H1 (cell line): ENCODE results near the gene FRMPD4. TPM values are rescaled to one million over a fixed set of nuclear protein-coding genes. Genes with fewer than 3 reads are reported as not detected.

ENCODE experiments used
- CTCF ChIA-PET: fragments of 300-600 bp; sonication (Branson Sonifier 250); formaldehyde crosslinking; loops from one replicate; lab custom pipeline; 2021; ENCODE audit not compliant: partially characterized antibody; lab: Charles Lee
- POLR2A ChIA-PET: fragments of 300-600 bp; sonication (Branson Sonifier 250); formaldehyde crosslinking; loops from one replicate; lab custom pipeline; 2021; ENCODE audit warnings: inconsistent platforms; ENCODE audit not compliant: partially characterized antibody; lab: Charles Lee
- DNase-seq, 2 experiments: peaks; one replicate each; pipeline versions ENCODE4 v3.0.0 to v3.0.0-alpha.2; 2010 to 2022; ENCODE audit warnings: low spot score in 2 of 2, low read depth in 1 of 2, mixed read lengths in 1 of 2
- FAIRE-seq: peaks from 2 replicates; lab custom pipeline; 2011; peaks lifted over from hg19 to GRCh38; lab: Jason Lieb, UNC
- H2AFZ ChIP-seq: 2 replicates; pipeline ENCODE4 v1.8.1; 2012; ENCODE audit warnings: low read length, inconsistent platforms
- H2AK5ac ChIP-seq: 2 replicates; pipeline ENCODE4 v1.6.1; 2013; ENCODE audit warnings: low read depth, low read length
- H2BK120ac ChIP-seq: replicated peaks from 2 replicates; pipeline ENCODE3; 2013; ENCODE audit warnings: low read depth, low read length, inconsistent platforms
- H2BK12ac ChIP-seq: 2 replicates; pipeline ENCODE4 v1.6.1; 2013; ENCODE audit warnings: low read depth, low read length
- H2BK15ac ChIP-seq: 2 replicates; pipeline ENCODE4 v1.6.1; 2013; ENCODE audit warnings: low read length
- H2BK20ac ChIP-seq: 2 replicates; pipeline ENCODE4 v1.6.1; 2013; ENCODE audit warnings: low read length
- H2BK5ac ChIP-seq: 2 replicates; pipeline ENCODE4 v1.6.1; 2013; ENCODE audit warnings: low read depth, low read length
- H3K14ac ChIP-seq: 2 replicates; pipeline ENCODE4 v1.6.1; 2013; ENCODE audit warnings: inconsistent platforms; ENCODE audit not compliant: insufficient read length
- H3K18ac ChIP-seq: 2 replicates; pipeline ENCODE4 v1.6.1; 2013; ENCODE audit warnings: low read length; ENCODE audit errors: extremely low read depth
- H3K23ac ChIP-seq: 2 replicates; pipeline ENCODE4 v1.6.1; 2013; ENCODE audit warnings: inconsistent platforms; ENCODE audit not compliant: insufficient read length
- H3K23me2 ChIP-seq: 2 replicates; pipeline ENCODE4 v1.6.1; 2013; ENCODE audit warnings: low read depth, low read length
- H3K27ac ChIP-seq: 2 replicates; pipeline ENCODE4 v1.6.1; 2011; ENCODE audit warnings: low read depth, low read length, inconsistent platforms
- H3K27me3 ChIP-seq, 4 experiments: replicated peaks in 1 of 4; 1 replicate in 1 of 4; 2 replicates in 3 of 4; pipeline versions ENCODE4 v1.6.1 to v1.8.1; 2011 to 2013; ENCODE audit warnings: low read length in 3 of 4, mild to moderate bottlenecking in 3 of 4, inconsistent platforms in 2 of 4, mixed read lengths in 2 of 4, moderate library complexity in 1 of 4; ENCODE audit not compliant: control insufficient read depth in 3 of 4, insufficient read depth in 3 of 4; ENCODE audit errors: extremely low read depth in 1 of 4
- H3K36me3 ChIP-seq, 4 experiments: 2 replicates each; pipeline versions ENCODE4 v1.6.1 to v1.8.1; 2011 to 2013; ENCODE audit warnings: mild to moderate bottlenecking in 4 of 4, low read length in 3 of 4, moderate library complexity in 2 of 4, control low read depth in 1 of 4, inconsistent platforms in 1 of 4; ENCODE audit not compliant: insufficient read depth in 4 of 4, control insufficient read depth in 2 of 4
- H3K4ac ChIP-seq: replicated peaks from 2 replicates; pipeline ENCODE3; 2013; ENCODE audit warnings: low read length, low read depth, mixed read lengths, inconsistent platforms; ENCODE audit not compliant: insufficient read length
- H3K4me1 ChIP-seq, 4 experiments: replicated peaks in 1 of 4; 1 replicate in 1 of 4; 2 replicates in 3 of 4; pipeline versions ENCODE4 v1.6.1 to v1.8.1; 2011 to 2013; ENCODE audit warnings: low read length in 3 of 4, inconsistent platforms in 2 of 4, mixed read lengths in 1 of 4; ENCODE audit not compliant: insufficient read depth in 4 of 4, control insufficient read depth in 3 of 4
- H3K4me2 ChIP-seq, 2 experiments: 2 replicates each; pipeline versions ENCODE4 v1.6.1 to v1.8.1; 2011 to 2013; ENCODE audit warnings: low read depth in 2 of 2, low read length in 2 of 2, control low read depth in 1 of 2, inconsistent platforms in 1 of 2, mild to moderate bottlenecking in 1 of 2; ENCODE audit not compliant: insufficient read depth in 1 of 2
- H3K4me3 ChIP-seq, 4 experiments: fragments of 200-600, 300-600 bp in 1 of 4; sonication (generic), shearing (Covaris generic), sonication (Bioruptor Twin) in 1 of 4; 2 replicates each; pipeline versions ENCODE4 v1.5.1 to v1.8.1; 2011 to 2016; ENCODE audit warnings: low read length in 4 of 4, low read depth in 3 of 4, control low read depth in 2 of 4, inconsistent platforms in 2 of 4, mild to moderate bottlenecking in 2 of 4, mixed read lengths in 1 of 4, moderate library complexity in 1 of 4; ENCODE audit not compliant: insufficient read depth in 2 of 4; ENCODE audit errors: extremely low read depth in 1 of 4
- H3K56ac ChIP-seq: replicated peaks from 2 replicates; pipeline ENCODE3; 2013; ENCODE audit warnings: low read depth, mild to moderate bottlenecking, mixed read lengths, low read length, inconsistent platforms; ENCODE audit not compliant: insufficient read length
- H3K79me1 ChIP-seq: 2 replicates; pipeline ENCODE4 v1.6.1; 2013; ENCODE audit warnings: low read depth, low read length, control low read depth
- H3K79me2 ChIP-seq, 2 experiments: 2 replicates each; pipeline versions ENCODE4 v1.6.1 to v1.8.1; 2012 to 2013; ENCODE audit warnings: low read length in 2 of 2, mild to moderate bottlenecking in 2 of 2, inconsistent platforms in 1 of 2; ENCODE audit not compliant: insufficient read depth in 2 of 2, control insufficient read depth in 1 of 2
- H3K9ac ChIP-seq, 4 experiments: replicated peaks in 1 of 4; 1 replicate in 1 of 4; 2 replicates in 3 of 4; pipeline versions ENCODE4 v1.6.1 to v1.8.1; 2011 to 2013; ENCODE audit warnings: low read depth in 3 of 4, low read length in 3 of 4, control low read depth in 2 of 4, mild to moderate bottlenecking in 2 of 4, moderate library complexity in 2 of 4, inconsistent platforms in 1 of 4; ENCODE audit errors: extremely low read depth in 1 of 4
- H3K9me3 ChIP-seq, 2 experiments: 2 replicates each; pipeline versions ENCODE4 v1.6.1 to v1.8.1; 2012 to 2013; ENCODE audit warnings: mild to moderate bottlenecking in 2 of 2, moderate library complexity in 2 of 2, control low read depth in 1 of 2, inconsistent platforms in 1 of 2, low read depth in 1 of 2, low read length in 1 of 2, mixed read lengths in 1 of 2; ENCODE audit not compliant: insufficient read depth in 2 of 2
- H4K20me1 ChIP-seq, 2 experiments: replicated peaks in 1 of 2; 2 replicates each; pipeline versions ENCODE3 to v1.8.1; 2011 to 2013; ENCODE audit warnings: inconsistent platforms in 2 of 2, low read length in 2 of 2, mild to moderate bottlenecking in 1 of 2; ENCODE audit not compliant: insufficient read depth in 2 of 2, control insufficient read depth in 1 of 2
- H4K5ac ChIP-seq: 2 replicates; pipeline ENCODE4 v1.6.1; 2013; ENCODE audit warnings: low read length, low read depth, mixed read lengths, inconsistent platforms; ENCODE audit not compliant: insufficient read length
- H4K8ac ChIP-seq: 2 replicates; pipeline ENCODE4 v1.8.0; 2013; ENCODE audit warnings: mild to moderate bottlenecking, moderate library complexity, low read length, inconsistent platforms; ENCODE audit not compliant: insufficient read depth; ENCODE audit errors: extremely low read depth
- H4K91ac ChIP-seq: replicated peaks from 2 replicates; pipeline ENCODE3; 2013; ENCODE audit warnings: low read length, mixed read lengths, inconsistent platforms; ENCODE audit not compliant: insufficient read length
- CREB1 ChIP-seq: IDR thresholded peaks from 2 replicates; pipeline ENCODE4 v1.6.1; 2012; ENCODE audit warnings: inconsistent platforms
- EGR1 ChIP-seq: IDR thresholded peaks from 2 replicates; pipeline ENCODE4 v1.6.1; 2011; ENCODE audit warnings: low read depth, low read length, borderline replicate concordance
- EZH2 ChIP-seq: fragments of 200-600 bp; sonication (generic); IDR thresholded peaks from 2 replicates; pipeline ENCODE4 v1.7.1; 2012; ENCODE audit warnings: low read depth, mild to moderate bottlenecking, moderate library complexity, low read length, inconsistent platforms; ENCODE audit not compliant: severe bottlenecking
- POLR2AphosphoS5 ChIP-seq: IDR thresholded peaks from 2 replicates; pipeline ENCODE4 v1.6.1; 2011; ENCODE audit warnings: low read depth, low read length
- SRF ChIP-seq: IDR thresholded peaks from 2 replicates; pipeline ENCODE4 v1.6.1; 2011; ENCODE audit warnings: mild to moderate bottlenecking, low read depth, low read length, moderate library complexity
- WGBS, 2 experiments: shearing (Covaris generic) in 1 of 2; methylation state at CpG; one replicate each; pipeline versions ENCODE4 v1.1.6 to v1.1.7; 2013 to 2015; ENCODE audit warnings: low lambda C conversion rate in 2 of 2, mixed read lengths in 2 of 2, inconsistent platforms in 1 of 2, low coverage in 1 of 2, missing lambda C conversion rate in 1 of 2; ENCODE audit not compliant: insufficient replicate concordance in 2 of 2, insufficient coverage in 1 of 2, insufficient read length in 1 of 2; ENCODE audit errors: extremely low coverage in 1 of 2, missing lambda C conversion rate in 1 of 2; 5-methylcytosine and 5-hydroxymethylcytosine counted together
- polyA plus RNA-seq, 7 experiments: library from polyadenylated mRNA; depleted of rRNA in 3 of 7; stranded (reverse) in 5 of 7; unstranded in 2 of 7; fragments of >200 nt in 5 of 7; fragments of 200-250 nt in 2 of 7; gene quantifications; 1 replicate in 5 of 7; 2 replicates in 1 of 7; 4 replicates in 1 of 7; pipeline versions ENCODE4 v1.2.1 to v1.2.3, GENCODE V29; 2011 to 2013; ENCODE audit warnings: missing spikeins in 2 of 7, mixed read lengths in 2 of 7
- total RNA-seq: library from RNA; stranded (reverse); fragmentation: NEBNext Ultra II Directional; extraction: Animal tissue kit (Norgen Biotek cat#: 25700); gene quantifications from 2 replicates; pipeline ENCODE4 v1.2.1, GENCODE V29; 2021
- TF ChIP-seq, protein P1 (sequence below): IDR thresholded peaks from 2 replicates; pipeline ENCODE4 v1.6.1; 2011; ENCODE audit warnings: low read depth, mild to moderate bottlenecking, low read length; ENCODE audit not compliant: insufficient read depth

The FRMPD4 gene
- total and polyA plus RNA-seq, 2 of the 8 experiments (the other 6 are each of a cell fraction or from before 2014, with no cell fraction given) = 0.02 to 0.37 TPM

GRCh38 chrX:12141511-12141910, 3.2 kb downstream of the FRMPD4 start:
- FAIRE-seq = no peak
- Histone ChIP-seq H4K20me1 (no peaks in the 10 kb centered on the region), H4K8ac (no peak overlapping the region), H2BK5ac (no peak overlapping the region), H3K4ac (no peak overlapping the region), H3K56ac (no peak overlapping the region), H2AFZ (no peak overlapping the region), H3K27ac (no peak overlapping the region), H2BK20ac (no peak overlapping the region), H3K14ac (no peak overlapping the region), H3K27me3 (peaks cover 1 to 20% (median 16%) of the 10 kb centered on the region in 4 experiments), H2AK5ac (no peak overlapping the region), H3K4me3 (no peak overlapping the region), H3K23ac (no peak overlapping the region), H3K79me2 (no peaks in the 10 kb centered on the region), H2BK120ac (no peak overlapping the region), H3K79me1 (no peaks in the 10 kb centered on the region), H3K9ac (no peak overlapping the region), H3K36me3 (no peaks in the 10 kb centered on the region), H2BK12ac (no peak overlapping the region), H3K4me1 (no peaks in the 10 kb centered on the region), H2BK15ac (no peak overlapping the region), H3K9me3 (no peaks in the 10 kb centered on the region), H4K5ac (no peak overlapping the region), H3K4me2 (no peak overlapping the region), H4K91ac (no peak overlapping the region), H3K23me2 (peaks cover 8% of the 10 kb centered on the region; the same call in 1 of the 2 replicates), H3K18ac (no peak overlapping the region)
- TF ChIP-seq POLR2AphosphoS5 = no peak
- TF ChIP-seq EZH2 = no peak
- TF ChIP-seq, protein P1, sequence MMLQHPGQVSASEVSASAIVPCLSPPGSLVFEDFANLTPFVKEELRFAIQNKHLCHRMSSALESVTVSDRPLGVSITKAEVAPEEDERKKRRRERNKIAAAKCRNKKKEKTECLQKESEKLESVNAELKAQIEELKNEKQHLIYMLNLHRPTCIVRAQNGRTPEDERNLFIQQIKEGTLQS = no peak
- TF ChIP-seq SRF = no peak
- TF ChIP-seq EGR1 = no peak
- TF ChIP-seq CREB1 = no peak
- WGBS, 2 experiments = 56% methylated on average over 3 of the region's 3 CpGs; no CpG with 5 or more reads in 1 of the 2 experiments
- DNase-seq = no peak
- ChIA-PET POLR2A (no interaction called here), CTCF (no interaction called here)
